ENCODE results near the gene TM7SF2. TPM values are rescaled to one million over a fixed set of nuclear protein-coding genes. Genes with fewer than 3 reads are reported as not detected.

TM7SF2 gene
- 4.1 to 7.2 TPM (median 5.6 TPM) in 5 replicates for total RNA-seq (2022; extraction: Qiagen RNA extraction)

GRCh38 chr11:65111744-65112545, at the start of gene TM7SF2:
Gene TM7SF2 (plus strand): TSS chr11:65111872. CDS start chr11:65112016, 144 bp downstream.

GRCh38 chr11:65083834-65084597, 27.7 kb upstream of the TM7SF2 start, which contains the start of the genes CDCA5 and ZFPL1:
Gene CDCA5 (minus strand): TSS chr11:65084040. CDS start chr11:65083978, 62 bp downstream.
Gene ZFPL1 (plus strand): TSS chr11:65084222. CDS start chr11:65084699, 477 bp downstream.

DNA sequence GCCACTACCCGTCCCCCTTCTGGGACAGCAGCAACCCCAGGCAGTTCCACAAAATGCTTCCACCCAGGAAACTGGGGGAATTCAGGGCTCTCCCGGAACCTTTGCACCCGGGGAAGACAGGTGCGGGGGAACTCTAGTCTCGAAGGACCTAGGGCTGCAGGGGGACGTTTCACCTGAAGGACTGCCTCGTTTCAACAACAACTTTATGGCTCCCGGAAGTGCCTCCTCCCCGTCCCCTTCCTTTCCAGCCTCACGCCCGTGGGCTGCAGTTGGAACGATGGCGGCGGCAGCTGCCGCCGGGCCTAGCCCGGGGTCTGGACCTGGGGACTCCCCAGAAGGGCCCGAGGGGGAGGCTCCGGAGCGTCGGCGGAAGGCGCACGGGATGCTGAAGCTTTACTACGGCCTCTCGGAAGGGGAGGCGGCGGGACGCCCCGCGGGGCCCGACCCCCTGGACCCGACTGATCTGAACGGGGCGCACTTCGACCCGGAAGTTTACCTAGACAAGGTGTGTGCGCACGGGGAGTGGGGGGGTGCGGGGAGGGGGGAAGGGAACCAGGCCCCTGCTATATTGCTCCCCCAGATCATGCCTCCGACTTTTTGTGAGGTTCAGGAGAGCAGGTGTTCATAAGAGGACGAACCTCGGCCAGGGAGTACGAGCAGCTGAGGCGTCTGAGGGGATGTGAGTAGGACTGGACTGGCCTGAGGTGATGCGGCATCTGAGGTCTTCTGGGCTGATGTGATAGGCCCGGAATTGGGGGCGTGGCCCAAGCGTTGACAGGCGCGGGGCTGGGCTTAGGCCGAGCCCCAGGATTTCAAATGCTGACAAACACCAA, 15.5 kb upstream of the TM7SF2 start, which contains the start of gene VPS51:
Gene VPS51 (plus strand): TSS at position 241 of the 833 bp plus-strand sequence. CDS start 37 bp downstream, at position 278.

DNA sequence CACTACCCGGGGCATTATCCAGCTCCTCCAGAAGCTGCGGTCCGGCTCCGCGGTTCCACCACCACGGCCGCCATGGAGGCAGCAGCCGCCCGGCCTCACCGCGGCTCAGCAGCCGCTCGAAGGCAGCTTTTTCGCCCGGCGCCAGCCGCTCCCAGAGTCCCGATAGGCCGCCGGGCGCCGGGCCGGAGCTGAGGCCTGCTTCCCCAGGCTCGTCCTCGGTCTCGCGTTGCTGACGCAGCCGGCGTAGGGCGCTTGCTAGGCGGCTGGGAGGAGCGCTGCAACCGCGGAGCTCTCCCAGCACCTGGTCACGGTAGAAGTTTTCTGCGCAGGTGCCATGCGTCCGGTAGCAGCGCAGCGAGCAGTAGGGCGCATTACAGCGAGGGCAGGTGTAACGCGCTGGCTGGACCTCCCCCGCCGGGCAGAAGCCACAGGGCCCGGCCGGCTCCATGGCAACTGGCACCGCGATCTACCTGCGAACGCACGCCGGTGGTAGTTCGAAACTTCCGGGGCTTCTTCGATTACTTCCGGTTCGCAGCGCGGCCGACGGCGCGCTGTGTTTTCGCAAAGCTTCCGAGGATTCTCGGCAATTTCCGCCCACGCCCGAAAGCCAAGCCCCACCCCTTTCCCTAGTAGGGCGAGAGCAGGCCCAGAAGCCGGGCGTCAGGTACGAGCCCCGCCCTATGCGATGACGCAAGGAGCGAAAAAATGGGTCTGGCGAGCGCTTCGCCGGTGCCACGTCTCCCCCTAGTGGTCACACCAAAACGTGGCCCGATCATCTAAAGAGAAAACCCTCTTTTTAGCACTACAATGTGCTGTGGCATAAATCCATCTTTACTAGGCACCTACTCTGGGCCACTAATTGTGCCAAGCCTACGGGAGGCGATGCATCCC, 5.8 kb downstream of the TM7SF2 start, which contains the start of gene ZNHIT2:
Gene ZNHIT2 (minus strand): TSS at position 496 of the 891 bp plus-strand sequence. CDS start 48 bp downstream, at position 448.

DNA sequence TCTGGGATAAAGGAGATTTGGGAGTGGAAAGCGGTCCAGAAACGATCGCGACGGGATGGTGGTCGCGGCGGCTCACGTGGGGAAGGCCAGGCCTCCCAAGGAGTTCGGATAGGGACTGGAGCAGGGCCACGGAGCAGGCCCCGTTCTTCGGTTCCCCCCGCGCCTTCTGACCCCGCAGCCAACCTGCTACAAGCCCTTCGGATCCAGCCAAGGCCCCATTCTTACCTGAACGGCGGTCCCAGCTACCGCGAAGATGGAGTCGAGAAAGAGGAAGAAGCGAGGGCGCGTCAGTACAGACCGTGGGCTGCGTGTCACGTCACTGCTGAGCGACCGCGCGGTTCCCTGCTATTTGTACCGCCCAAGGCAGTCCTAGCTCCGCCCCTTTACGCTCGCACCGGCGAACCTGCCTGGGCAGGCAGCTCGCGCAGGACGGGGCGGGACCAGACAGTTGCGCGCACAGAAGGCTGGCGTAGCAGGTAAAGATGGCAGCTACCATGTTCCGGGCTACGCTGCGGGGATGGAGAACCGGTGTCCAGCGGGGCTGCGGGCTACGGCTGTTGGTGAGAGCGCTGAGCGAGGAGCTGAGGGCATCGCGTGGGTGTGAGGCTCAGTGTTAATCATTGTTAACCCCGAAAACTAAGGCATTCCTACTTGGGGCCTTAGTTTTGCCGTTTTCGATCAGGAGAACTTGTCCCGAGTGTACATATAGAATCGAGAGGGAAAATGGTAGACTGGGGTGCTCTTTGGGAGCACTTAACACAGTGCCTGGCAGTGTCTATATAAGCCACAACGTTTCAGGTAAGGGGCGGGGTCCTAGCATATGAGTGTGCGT, 10.4 kb downstream of the TM7SF2 start, which contains the start of the genes FAU and MRPL49:
Gene FAU (minus strand): TSS at position 270 of the 832 bp plus-strand sequence. CDS start 321 bp downstream, outside the sequence.
Gene MRPL49 (plus strand): TSS at position 457 of the 832 bp plus-strand sequence. CDS start 26 bp downstream, at position 483.

DNA sequence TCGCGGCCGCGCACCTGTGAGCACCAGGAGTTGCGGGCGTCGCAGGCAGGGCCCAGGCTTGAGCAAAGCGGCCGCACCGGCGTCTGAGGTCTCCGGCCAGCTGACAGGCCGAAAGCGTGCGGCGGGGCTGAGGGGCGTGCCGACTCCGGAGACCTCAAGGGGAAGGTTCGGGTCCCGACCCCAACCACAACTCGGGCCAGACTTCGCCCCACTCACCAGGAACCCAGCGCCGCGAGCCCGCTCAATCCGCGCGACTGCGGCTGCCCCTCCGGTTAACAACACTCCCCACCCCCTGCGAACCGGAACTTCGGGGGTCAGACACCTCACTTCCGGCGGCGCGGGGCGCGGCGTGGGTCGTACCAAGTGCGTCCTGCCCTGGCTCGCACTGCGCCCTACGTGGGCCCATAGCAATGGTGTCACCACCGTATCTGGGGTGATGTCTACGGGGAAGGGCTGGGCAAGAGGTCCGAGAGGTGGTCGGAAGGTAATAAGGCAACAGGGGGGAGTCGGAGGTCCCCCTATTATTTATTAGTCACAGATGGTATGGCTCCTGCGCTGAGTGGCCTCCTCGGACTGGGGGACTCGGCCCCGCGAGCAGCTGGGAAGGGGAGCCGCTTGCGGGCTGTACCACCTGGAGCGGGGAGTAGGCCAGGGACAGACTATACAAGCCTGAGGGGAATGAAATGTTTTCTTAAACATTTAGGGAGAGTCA, 22.7 kb downstream of the TM7SF2 start, which contains the start of gene SYVN1:
Gene SYVN1 (minus strand): TSS at position 280 of the 712 bp plus-strand sequence. CDS start 918 bp downstream, outside the sequence.

Other genes with a start within 250 kb of the TM7SF2 start
- 94.8 to 121 TPM (median 111 TPM) in 5 replicates for gene EHD1, start 233.3 kb upstream of the TM7SF2 start, total RNA-seq (2022; extraction: Qiagen RNA extraction)
- gene ATG2A, start 194.7 kb upstream of the TM7SF2 start, total RNA-seq (2022; extraction: Qiagen RNA extraction), result 13.7 to 22.4 TPM (median 20.9 TPM) in 5 replicates
- 3.4 to 5.3 TPM (median 4.5 TPM) in 5 replicates for gene PPP2R5B, start 187.2 kb upstream of the TM7SF2 start, total RNA-seq (2022; extraction: Qiagen RNA extraction)
- gene GPHA2, start 176.0 kb upstream of the TM7SF2 start, total RNA-seq (2022; extraction: Qiagen RNA extraction), result not detected in 5 replicates
- gene MAJIN, start 139.8 kb upstream of the TM7SF2 start, total RNA-seq (2022; extraction: Qiagen RNA extraction), result not detected in 5 replicates
- 0.58 to 0.79 TPM (median 0.63 TPM) in 5 replicates for gene BATF2, start 114.9 kb upstream of the TM7SF2 start, total RNA-seq (2022; extraction: Qiagen RNA extraction)
- 162 to 198 TPM (median 189 TPM) in 5 replicates for gene ARL2, start 97.7 kb upstream of the TM7SF2 start, total RNA-seq (2022; extraction: Qiagen RNA extraction)
- 20.8 to 25.4 TPM (median 23.6 TPM) in 5 replicates for gene SNX15, start 84.4 kb upstream of the TM7SF2 start, total RNA-seq (2022; extraction: Qiagen RNA extraction)
- gene SAC3D1, start 70.7 kb upstream of the TM7SF2 start, total RNA-seq (2022; extraction: Qiagen RNA extraction), result 35.4 to 58.5 TPM (median 57.6 TPM) in 5 replicates
- not detected in 5 replicates for gene NAALADL1, start 53.3 kb upstream of the TM7SF2 start, total RNA-seq (2022; extraction: Qiagen RNA extraction)
- 67.5 to 78.7 TPM (median 73.1 TPM) in 5 replicates for gene CDCA5, start 27.8 kb upstream of the TM7SF2 start, total RNA-seq (2022; extraction: Qiagen RNA extraction)
- 35.1 to 37.1 TPM (median 36.6 TPM) in 5 replicates for gene ZFPL1, start 27.6 kb upstream of the TM7SF2 start, total RNA-seq (2022; extraction: Qiagen RNA extraction)
- gene VPS51, start 15.7 kb upstream of the TM7SF2 start, total RNA-seq (2022; extraction: Qiagen RNA extraction), result 51.5 to 77.8 TPM (median 55.8 TPM) in 5 replicates
- 13.3 to 24.2 TPM (median 21.9 TPM) in 5 replicates for gene ZNHIT2, start 5.8 kb downstream of the TM7SF2 start, total RNA-seq (2022; extraction: Qiagen RNA extraction)
- gene FAU, start 10.3 kb downstream of the TM7SF2 start, total RNA-seq (2022; extraction: Qiagen RNA extraction), result 834 to 1,066 TPM (median 993 TPM) in 5 replicates
- gene MRPL49, start 10.4 kb downstream of the TM7SF2 start, total RNA-seq (2022; extraction: Qiagen RNA extraction), result 67.8 to 77.4 TPM (median 68.7 TPM) in 5 replicates
- 29.0 to 41.9 TPM (median 39.5 TPM) in 5 replicates for gene SYVN1, start 22.6 kb downstream of the TM7SF2 start, total RNA-seq (2022; extraction: Qiagen RNA extraction)
- gene SPDYC, start 58.4 kb downstream of the TM7SF2 start, total RNA-seq (2022; extraction: Qiagen RNA extraction), result not detected in 5 replicates
- gene CAPN1, start 70.1 kb downstream of the TM7SF2 start, total RNA-seq (2022; extraction: Qiagen RNA extraction), result 107 to 119 TPM (median 117 TPM) in 5 replicates
- 12.4 to 15.4 TPM (median 13.8 TPM) in 5 replicates for gene POLA2, start 150.1 kb downstream of the TM7SF2 start, total RNA-seq (2022; extraction: Qiagen RNA extraction)
- 14.1 to 21.9 TPM (median 19.2 TPM) in 5 replicates for gene CDC42EP2, start 203.0 kb downstream of the TM7SF2 start, total RNA-seq (2022; extraction: Qiagen RNA extraction)
- 39.6 to 46.8 TPM (median 40.9 TPM) in 5 replicates for gene DPF2, start 222.0 kb downstream of the TM7SF2 start, total RNA-seq (2022; extraction: Qiagen RNA extraction)
- 0.94 to 1.3 TPM (median 1.2 TPM) in 5 replicates for gene TIGD3, start 242.9 kb downstream of the TM7SF2 start, total RNA-seq (2022; extraction: Qiagen RNA extraction)

Measured in A549 treated with AZD2906 at 1 μM for 4 hours (cell line).